ENCODE results near the gene ADAMTS13.

DNA sequence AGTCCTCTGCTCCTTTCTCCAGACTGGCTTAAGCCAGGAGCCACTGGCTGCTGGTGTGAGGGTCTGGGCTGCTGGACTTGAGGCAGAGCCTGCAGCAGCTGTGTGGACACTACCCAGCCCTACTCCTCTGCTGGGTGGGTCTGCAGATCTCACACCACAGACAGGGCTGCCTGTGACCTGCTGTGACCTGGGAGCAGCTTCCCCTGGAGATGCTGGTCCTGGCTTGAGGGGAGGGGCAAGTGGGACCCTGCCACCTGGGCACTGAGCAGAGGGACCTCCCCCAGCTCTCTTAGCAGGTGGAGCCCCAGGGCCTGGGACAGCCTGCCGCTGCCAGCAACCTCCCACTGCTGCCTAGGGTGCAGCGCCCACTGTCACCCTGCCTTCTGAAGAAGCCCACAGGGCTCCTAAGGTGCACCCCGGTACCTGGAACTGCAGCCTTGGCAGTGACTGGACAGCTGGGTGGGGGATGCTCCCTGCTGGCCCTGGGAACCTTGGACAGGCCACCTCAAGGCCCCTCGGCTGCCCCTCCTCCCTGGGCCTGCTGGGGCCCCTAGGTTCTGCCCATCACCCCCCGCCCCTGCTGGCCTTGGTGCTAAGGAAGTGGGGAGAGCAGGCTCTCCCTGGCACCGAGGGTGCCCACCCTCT, 46.7 kb downstream of the ADAMTS13 start:
- TF ChIP-seq POLR2AphosphoS5 (IDR thresholded peaks at IDR 0.05) (no peak), POLR2A (IDR thresholded peaks at IDR 0.05) (no peak)
- TF ChIP-seq, protein P1, sequence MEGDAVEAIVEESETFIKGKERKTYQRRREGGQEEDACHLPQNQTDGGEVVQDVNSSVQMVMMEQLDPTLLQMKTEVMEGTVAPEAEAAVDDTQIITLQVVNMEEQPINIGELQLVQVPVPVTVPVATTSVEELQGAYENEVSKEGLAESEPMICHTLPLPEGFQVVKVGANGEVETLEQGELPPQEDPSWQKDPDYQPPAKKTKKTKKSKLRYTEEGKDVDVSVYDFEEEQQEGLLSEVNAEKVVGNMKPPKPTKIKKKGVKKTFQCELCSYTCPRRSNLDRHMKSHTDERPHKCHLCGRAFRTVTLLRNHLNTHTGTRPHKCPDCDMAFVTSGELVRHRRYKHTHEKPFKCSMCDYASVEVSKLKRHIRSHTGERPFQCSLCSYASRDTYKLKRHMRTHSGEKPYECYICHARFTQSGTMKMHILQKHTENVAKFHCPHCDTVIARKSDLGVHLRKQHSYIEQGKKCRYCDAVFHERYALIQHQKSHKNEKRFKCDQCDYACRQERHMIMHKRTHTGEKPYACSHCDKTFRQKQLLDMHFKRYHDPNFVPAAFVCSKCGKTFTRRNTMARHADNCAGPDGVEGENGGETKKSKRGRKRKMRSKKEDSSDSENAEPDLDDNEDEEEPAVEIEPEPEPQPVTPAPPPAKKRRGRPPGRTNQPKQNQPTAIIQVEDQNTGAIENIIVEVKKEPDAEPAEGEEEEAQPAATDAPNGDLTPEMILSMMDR (IDR thresholded peaks at IDR 0.05): no peak
